Ovary (tissue), 9 donors: ENCODE measurements around the gene IGFBP6. TPM values are rescaled to one million over a fixed set of nuclear protein-coding genes. Genes with fewer than 3 reads are reported as not detected.
A peak's percentile ranks its signal among the peaks of the same experiment; 100 is the strongest.

Source experiments
- DNase-seq, 5 donors: peaks; one replicate each; pipeline ENCODE4 v3.0.0-alpha.2; 2019 to 2020
- H3K27ac ChIP-seq, 2 donors: fragments of 200-600 bp; one replicate each; pipeline versions ENCODE4 v1.5.1 to v1.8.0; 2019 to 2022
- H3K27me3 ChIP-seq: fragments of 200-600 bp; one replicate; pipeline ENCODE4 v1.8.0; 2022
- H3K36me3 ChIP-seq: fragments of 200-600 bp; sonication (generic); one replicate; pipeline ENCODE4 v1.5.1; 2019
- H3K4me1 ChIP-seq: one replicate; pipeline ENCODE4 v1.8.1; 2013; ENCODE audit warnings: mild to moderate bottlenecking, moderate library complexity; ENCODE audit not compliant: insufficient read depth
- H3K4me3 ChIP-seq: fragments of 200-600 bp; sonication (generic); one replicate; pipeline ENCODE4 v1.5.1; 2017
- H3K9me3 ChIP-seq, 2 donors: fragments of 200-600 bp in 1 of 2; sonication (generic) in 1 of 2; one replicate each; pipeline versions ENCODE4 v1.5.1 to v1.8.1; 2013 to 2019; ENCODE audit warnings: mild to moderate bottlenecking in 1 of 2, moderate library complexity in 1 of 2
- CTCF ChIP-seq, 3 donors: fragments of 450-650 bp in 2 of 3; fragments of 200-600 bp in 1 of 3; IDR thresholded peaks; one replicate each; pipeline versions ENCODE4 v1.5.1 to v1.8.0; 2016 to 2022; ENCODE audit warnings: antibody characterized with exemption in 3 of 3, mild to moderate bottlenecking in 1 of 3
- EP300 ChIP-seq: sonication (generic); formaldehyde crosslinking; IDR thresholded peaks from one replicate; pipeline ENCODE4 v1.6.1; 2017; ENCODE audit warnings: antibody characterized with exemption
- POLR2A ChIP-seq: fragments of 450-650 bp; IDR thresholded peaks from one replicate; pipeline ENCODE4 v1.6.1; 2017; ENCODE audit warnings: antibody characterized with exemption, mild to moderate bottlenecking, moderate library complexity
- WGBS, 3 donors: extraction: QIAGEN DNeasy Blood & Tissue Kit in 1 of 3; methylation state at CpG; one replicate each; pipeline versions ENCODE4 v1.1.5 to v1.1.7; 2013 to 2017; 5-methylcytosine and 5-hydroxymethylcytosine counted together
- intact Hi-C, 4 donors: fragments of 100-400 bp; cut with DNase I; formaldehyde crosslinking; loops; one replicate each; pipeline versions ENCODE4 v1.11.0 to v1.15.1; 2022 to 2023
- polyA plus RNA-seq, 2 donors: library from polyadenylated mRNA; stranded (reverse); fragments of 200-250 nt in 1 of 2; fragments of 350-450 nt in 1 of 2; fragmentation: Illumina TruSeq in 1 of 2; extraction: RNeasy Lipid Tissue Mini Kit (QIAGEN cat#74804) in 1 of 2; gene quantifications; one replicate each; pipeline ENCODE4 v1.2.3, GENCODE V29; 2013 to 2014
- total RNA-seq, 7 donors: library from RNA; depleted of rRNA in 2 of 7; stranded (reverse); fragments of >200 nt in 2 of 7; fragmentation: NEBNext Ultra II Directional in 3 of 7; extraction: Animal tissue kit (Norgen Biotek cat#: 25700) in 3 of 7; gene quantifications; one replicate each; pipeline versions ENCODE4 v1.1.0 to v1.2.4, GENCODE V29; 2016 to 2023
- donor health status: DM: no; HTN: no; CAD: no; lungs with moderate emphysema.
- donor health status: DM: no; HTN: no; CAD: no.
- donor health status: Bipolar disorder and iron deficiency.
- donor health status: DM: yes; HTN: yes; CAD: no.
- donor health status: DM: no; HTN: no; CAD: no.
- donor health status: DM: yes; HTN: yes; CAD: no.

The IGFBP6 gene
- total and polyA plus RNA-seq, 9 donors: 78.9 to 685 (median 171) TPM

- Histone ChIP-seq H3K36me3 (no peaks in the 10 kb centered on the region), H3K9me3 (no peaks in the 10 kb centered on the region), H3K27ac (peak overlapping the region; percentile 42 to 64), H3K4me1 (peaks cover 20% of the 10 kb centered on the region), H3K27me3 (no peaks in the 10 kb centered on the region), H3K4me3 (no peak overlapping the region)
- intact Hi-C loops: no loop called here
- WGBS, 3 donors: 69 to 73% (median 70%) methylated on average over 20 of the region's 20 CpGs
- DNase-seq: peak in 4 of 5 donors; percentile 32 to 52 (median 44)
- TF ChIP-seq POLR2A (no peak), CTCF (IDR thresholded peaks at IDR 0.05) (no peak), EP300 (no peak)
Observed at GRCh38 chr12:53062011-53062961, 35.2 kb upstream of the IGFBP6 start.

GRCh38 chr12:53062977-53063707 lies 34.3 kb upstream of the IGFBP6 start:
- peak overlapping the region; percentile 42 to 64 for H3K27ac ChIP-seq
- no peaks in the 10 kb centered on the region for H3K9me3 ChIP-seq
- H3K4me1 ChIP-seq: peaks cover 20% of the 10 kb centered on the region
- no peaks in the 10 kb centered on the region for H3K27me3 ChIP-seq
- 63 to 71% (median 69%) methylated on average over 14 of the region's 14 CpGs for WGBS, 3 donors
- H3K4me3 ChIP-seq: no peak overlapping the region
- intact Hi-C loops: no loop called here
- DNase-seq: peak in 4 of 5 donors; percentile 35 to 47 (median 42)
- TF ChIP-seq CTCF (IDR thresholded peaks at IDR 0.05) (no peak), EP300 (no peak), POLR2A (no peak)
- no peaks in the 10 kb centered on the region for H3K36me3 ChIP-seq

- H3K4me1 ChIP-seq: peaks cover 24% of the 10 kb centered on the region
- DNase-seq: peak; percentile 70 to 84 (median 79)
- H3K36me3 ChIP-seq: no peaks in the 10 kb centered on the region
- peak overlapping the region; percentile 42 to 64 for H3K27ac ChIP-seq
- intact Hi-C loops: no loop called here
- H3K27me3 ChIP-seq: no peaks in the 10 kb centered on the region
- WGBS, 3 donors: 27 to 31% (median 29%) methylated on average over 13 of the region's 13 CpGs
- H3K4me3 ChIP-seq: no peak overlapping the region
- H3K9me3 ChIP-seq: no peaks in the 10 kb centered on the region
- no peak for TF ChIP-seq EP300
- TF ChIP-seq CTCF (IDR thresholded peaks at IDR 0.05): peak in 1 of 3 donors; percentile 12
- peak; percentile 9 for TF ChIP-seq POLR2A
Observed at GRCh38 chr12:53063708-53064612, 33.5 kb upstream of the IGFBP6 start.
